Lower leg skin (tissue), 4 donors: Measurements from ENCODE around the gene PAN3. TPM values are rescaled to one million over a fixed set of nuclear protein-coding genes. Genes with fewer than 3 reads are reported as not detected.

Source experiments
- DNase-seq, 2 donors: peaks; one replicate each; pipeline ENCODE4 v3.0.0-alpha.2; 2019; ENCODE audit warnings: low spot score in 2 of 2
- H3K4me3 ChIP-seq: fragments of 200-600 bp; sonication (generic); 2 replicates; pipeline ENCODE4 v1.5.1; 2017; ENCODE audit warnings: mild to moderate bottlenecking, low read depth; ENCODE audit not compliant: poor library complexity, severe bottlenecking
- POLR2A ChIP-seq, 2 donors: fragments of 450-650 bp; IDR thresholded peaks; one replicate each; pipeline ENCODE4 v1.6.1; 2016 to 2017; ENCODE audit warnings: antibody characterized with exemption in 2 of 2, mild to moderate bottlenecking in 1 of 2, moderate library complexity in 1 of 2
- WGBS, 2 donors: methylation state at CpG; one replicate each; pipeline ENCODE4 v1.1.5; 2018; 5-methylcytosine and 5-hydroxymethylcytosine counted together
- intact Hi-C: fragments of 100-400 bp; cut with DNase I; formaldehyde crosslinking; loops from one replicate; pipeline ENCODE4 v1.15.0; 2023; ENCODE audit warnings: low total_unique reads
- total RNA-seq, 4 donors: library from RNA; depleted of rRNA; stranded (reverse); fragments of >200 nt; gene quantifications; one replicate each; pipeline ENCODE4 v1.1.0, GENCODE V29; 2016
- TF ChIP-seq, protein P1 (sequence below), 3 donors: fragments of 450-650 bp; IDR thresholded peaks; one replicate each; pipeline ENCODE4 v1.5.1; 2016; ENCODE audit warnings: antibody characterized with exemption in 3 of 3, mild to moderate bottlenecking in 3 of 3, moderate library complexity in 2 of 3

The PAN3 gene, protein sequence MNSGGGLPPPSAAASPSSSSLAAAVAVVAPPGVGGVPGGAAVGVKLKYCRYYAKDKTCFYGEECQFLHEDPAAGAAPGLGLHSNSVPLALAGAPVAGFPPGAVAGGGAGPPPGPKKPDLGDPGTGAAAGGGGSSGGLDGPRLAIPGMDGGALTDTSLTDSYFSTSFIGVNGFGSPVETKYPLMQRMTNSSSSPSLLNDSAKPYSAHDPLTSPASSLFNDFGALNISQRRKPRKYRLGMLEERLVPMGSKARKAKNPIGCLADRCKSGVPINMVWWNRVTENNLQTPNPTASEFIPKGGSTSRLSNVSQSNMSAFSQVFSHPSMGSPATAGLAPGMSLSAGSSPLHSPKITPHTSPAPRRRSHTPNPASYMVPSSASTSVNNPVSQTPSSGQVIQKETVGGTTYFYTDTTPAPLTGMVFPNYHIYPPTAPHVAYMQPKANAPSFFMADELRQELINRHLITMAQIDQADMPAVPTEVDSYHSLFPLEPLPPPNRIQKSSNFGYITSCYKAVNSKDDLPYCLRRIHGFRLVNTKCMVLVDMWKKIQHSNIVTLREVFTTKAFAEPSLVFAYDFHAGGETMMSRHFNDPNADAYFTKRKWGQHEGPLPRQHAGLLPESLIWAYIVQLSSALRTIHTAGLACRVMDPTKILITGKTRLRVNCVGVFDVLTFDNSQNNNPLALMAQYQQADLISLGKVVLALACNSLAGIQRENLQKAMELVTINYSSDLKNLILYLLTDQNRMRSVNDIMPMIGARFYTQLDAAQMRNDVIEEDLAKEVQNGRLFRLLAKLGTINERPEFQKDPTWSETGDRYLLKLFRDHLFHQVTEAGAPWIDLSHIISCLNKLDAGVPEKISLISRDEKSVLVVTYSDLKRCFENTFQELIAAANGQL
- 10 to 100 TPM; 32.2 to 57.7 (median 46.9) TPM for total RNA-seq

DNA sequence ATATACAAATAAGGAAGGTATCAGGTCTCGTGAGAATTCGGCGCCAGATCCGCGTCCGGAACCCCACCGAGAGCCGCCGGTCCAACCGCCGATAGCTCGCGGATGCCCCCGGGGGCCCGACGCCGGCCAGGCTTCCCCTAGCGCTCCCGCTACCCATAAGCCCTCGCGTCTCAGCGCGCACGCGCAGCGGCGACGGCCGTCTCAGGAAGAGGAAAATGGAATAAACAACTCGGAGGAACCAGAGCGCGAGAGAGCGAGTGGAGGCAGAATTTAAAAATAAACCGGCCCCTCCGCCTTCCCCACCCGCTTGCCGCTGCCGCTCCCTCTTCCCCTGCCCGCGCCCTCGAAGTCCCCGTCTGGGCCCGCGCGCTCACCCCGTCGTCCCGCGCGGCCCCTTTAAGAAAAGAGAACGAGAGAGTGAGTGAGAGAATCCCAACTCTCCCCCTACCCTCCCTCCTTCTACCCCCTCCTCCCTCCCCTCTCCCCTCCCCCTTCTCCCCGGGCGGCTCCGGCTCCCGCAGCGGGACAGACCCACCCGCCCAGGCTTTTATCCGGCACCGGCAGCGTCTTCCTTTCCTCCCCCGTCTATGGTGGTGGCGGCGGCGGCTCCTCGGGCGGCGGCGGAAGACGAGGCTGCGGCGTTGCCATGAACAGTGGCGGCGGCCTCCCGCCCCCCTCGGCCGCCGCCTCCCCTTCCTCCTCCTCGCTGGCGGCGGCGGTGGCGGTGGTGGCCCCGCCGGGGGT lies at the start of gene PAN3:
PAN3 (plus strand) TSS at position 534 of the 744 bp plus-strand sequence; CDS start at position 647, 113 bp downstream.
- DNase-seq: peak; percentile 89 to 98
- TF ChIP-seq, protein P1, sequence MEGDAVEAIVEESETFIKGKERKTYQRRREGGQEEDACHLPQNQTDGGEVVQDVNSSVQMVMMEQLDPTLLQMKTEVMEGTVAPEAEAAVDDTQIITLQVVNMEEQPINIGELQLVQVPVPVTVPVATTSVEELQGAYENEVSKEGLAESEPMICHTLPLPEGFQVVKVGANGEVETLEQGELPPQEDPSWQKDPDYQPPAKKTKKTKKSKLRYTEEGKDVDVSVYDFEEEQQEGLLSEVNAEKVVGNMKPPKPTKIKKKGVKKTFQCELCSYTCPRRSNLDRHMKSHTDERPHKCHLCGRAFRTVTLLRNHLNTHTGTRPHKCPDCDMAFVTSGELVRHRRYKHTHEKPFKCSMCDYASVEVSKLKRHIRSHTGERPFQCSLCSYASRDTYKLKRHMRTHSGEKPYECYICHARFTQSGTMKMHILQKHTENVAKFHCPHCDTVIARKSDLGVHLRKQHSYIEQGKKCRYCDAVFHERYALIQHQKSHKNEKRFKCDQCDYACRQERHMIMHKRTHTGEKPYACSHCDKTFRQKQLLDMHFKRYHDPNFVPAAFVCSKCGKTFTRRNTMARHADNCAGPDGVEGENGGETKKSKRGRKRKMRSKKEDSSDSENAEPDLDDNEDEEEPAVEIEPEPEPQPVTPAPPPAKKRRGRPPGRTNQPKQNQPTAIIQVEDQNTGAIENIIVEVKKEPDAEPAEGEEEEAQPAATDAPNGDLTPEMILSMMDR (IDR thresholded peaks at IDR 0.05): no peak
- no peak for TF ChIP-seq POLR2A (IDR thresholded peaks at IDR 0.05)
- 1% methylated on average over 55 to 84 of the region's 84 CpGs for WGBS, 2 donors
- peak within 1 kb of the TSS; percentile 93 for H3K4me3 ChIP-seq
- intact Hi-C loops: no loop called here

DNA sequence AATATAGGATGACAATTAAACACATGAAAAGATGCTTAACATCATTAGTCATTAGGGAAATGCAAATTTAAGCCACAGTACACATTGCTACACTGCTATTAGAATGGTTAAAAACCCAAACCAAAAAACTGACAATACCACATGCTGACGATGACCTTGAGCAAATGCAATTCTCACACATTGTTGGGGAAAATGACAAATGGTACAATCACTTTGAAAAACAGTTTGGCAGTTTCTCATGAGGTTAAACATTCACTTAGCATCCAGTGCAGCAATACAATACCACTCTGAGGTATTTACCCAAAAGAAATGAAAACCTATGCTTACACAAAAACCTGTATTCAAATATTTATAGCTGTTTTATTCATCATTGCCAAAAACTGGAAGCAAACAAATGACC lies 49.3 kb upstream of the PAN3 start:
- intact Hi-C loops: no loop called here

DNA sequence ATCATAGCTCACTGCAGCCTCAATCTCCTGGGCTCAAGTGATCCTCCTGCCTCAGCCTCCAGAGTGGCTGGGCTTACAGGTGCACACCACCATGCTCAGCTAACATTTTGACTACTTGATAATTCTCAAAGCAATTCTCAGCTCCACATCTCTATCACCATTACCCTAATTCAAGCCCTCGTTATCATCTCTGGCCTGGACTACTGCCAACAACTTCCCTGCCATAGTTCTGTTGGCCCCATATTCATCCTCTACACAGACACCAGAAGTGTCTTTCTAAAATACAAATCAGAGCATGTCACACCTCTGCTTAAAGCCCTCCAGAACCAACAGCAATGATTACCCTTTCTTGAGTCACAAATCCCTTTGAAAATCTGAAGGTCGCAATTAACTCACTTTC lies 45.9 kb upstream of the PAN3 start:
- TF ChIP-seq, protein P1 (IDR thresholded peaks at IDR 0.05): no peak
- TF ChIP-seq POLR2A (IDR thresholded peaks at IDR 0.05): no peak
- intact Hi-C loops: no loop called here
- no peak overlapping the region for H3K4me3 ChIP-seq
- WGBS, 2 donors: 60 to 80% methylated on average over 2 of the region's 2 CpGs
- no peak for DNase-seq

More for the DNA sequence above, 49.3 kb upstream of the PAN3 start:
- no peak for TF ChIP-seq POLR2A (IDR thresholded peaks at IDR 0.05)
- TF ChIP-seq, protein P1 (IDR thresholded peaks at IDR 0.05): no peak
- H3K4me3 ChIP-seq: no peak overlapping the region
- WGBS, 2 donors: 53 to 59% methylated on average over 1 of the region's 1 CpG
- no peak for DNase-seq

DNA sequence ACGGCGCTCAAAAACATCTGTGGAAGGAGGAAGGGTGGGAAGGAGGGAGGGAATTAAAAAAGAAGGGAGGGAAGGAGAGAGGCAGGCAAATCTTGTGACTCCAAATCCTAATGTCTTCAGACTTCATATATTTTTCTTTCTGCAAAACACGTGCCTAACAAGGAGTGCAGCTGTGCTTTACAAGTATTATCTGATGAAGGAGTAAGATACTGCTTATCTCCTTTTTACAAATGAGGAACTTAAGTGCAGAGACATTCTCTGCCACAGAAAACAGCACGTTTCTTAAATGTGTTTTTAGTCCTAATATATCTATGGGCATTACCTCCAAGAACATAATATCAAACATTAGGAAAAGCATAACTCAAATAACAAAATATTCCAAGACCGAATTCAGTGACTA lies 44.5 kb upstream of the PAN3 start:
- TF ChIP-seq, protein P1 (IDR thresholded peaks at IDR 0.05): no peak
- no peak for TF ChIP-seq POLR2A (IDR thresholded peaks at IDR 0.05)
- WGBS, 2 donors: 47 to 49% methylated on average over 5 of the region's 5 CpGs

DNA sequence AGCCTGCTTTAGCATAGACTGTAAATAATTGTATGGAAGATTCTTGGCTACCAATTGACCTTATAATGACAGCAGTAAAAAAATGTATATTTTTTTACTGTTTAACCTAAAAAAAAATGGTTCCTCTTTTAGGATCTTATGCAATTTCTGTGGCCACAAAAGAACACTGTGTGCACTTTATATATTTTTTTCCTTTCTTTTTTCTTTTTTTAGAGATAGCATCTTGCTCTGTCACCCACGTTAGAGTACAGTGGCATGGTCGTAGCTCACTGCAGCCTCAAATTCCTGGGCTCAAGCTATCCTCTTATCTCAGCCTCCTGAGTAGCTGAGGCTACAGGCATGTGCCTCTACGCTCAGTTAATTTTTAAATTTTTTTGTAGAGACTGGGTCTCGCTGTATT lies 44.0 kb upstream of the PAN3 start:
- no peak for DNase-seq
- no peak for TF ChIP-seq POLR2A (IDR thresholded peaks at IDR 0.05)
- TF ChIP-seq, protein P1 (IDR thresholded peaks at IDR 0.05): no peak
- WGBS, 2 donors: 64 to 68% methylated on average over 4 of the region's 4 CpGs
- no peak overlapping the region for H3K4me3 ChIP-seq
- intact Hi-C loops: no loop called here

More for the DNA sequence above, 44.5 kb upstream of the PAN3 start:
- no peak for DNase-seq
- H3K4me3 ChIP-seq: no peak overlapping the region
- intact Hi-C loops: no loop called here
